SH-SY5Y (cell line): ENCODE results near the gene TMEM165.

Experiments used
- GATA2 ChIP-seq: IDR thresholded peaks from 2 replicates; pipeline ENCODE4 v1.6.1; 2011; ENCODE audit warnings: mild to moderate bottlenecking, low read depth, low read length
- GATA3 ChIP-seq: IDR thresholded peaks from 2 replicates; pipeline ENCODE4 v1.6.1; 2011; ENCODE audit warnings: low read depth, mild to moderate bottlenecking, low read length, moderate library complexity

DNA sequence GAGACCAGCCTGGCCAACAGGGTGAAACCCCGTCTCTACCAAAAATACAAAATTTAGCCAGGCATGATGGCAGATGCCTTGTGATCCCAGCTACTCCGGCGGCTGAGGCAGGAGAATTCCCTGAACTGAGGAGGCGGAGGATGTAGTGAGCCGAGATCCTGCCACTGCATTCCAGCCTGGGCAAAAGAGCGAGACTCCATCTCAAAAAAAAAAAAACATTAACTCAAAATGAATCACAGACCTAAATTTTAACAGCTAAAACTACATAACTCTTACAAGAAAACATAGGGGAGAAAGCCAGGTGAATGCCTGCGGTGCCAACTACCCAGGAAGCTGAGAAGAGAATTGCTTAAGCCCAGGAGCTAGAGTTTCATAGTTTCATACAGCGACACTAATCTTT is 54.8 kb downstream of the TMEM165 start:
- TF ChIP-seq GATA2 (no peak), GATA3 (no peak)
